Measurements from ENCODE around the gene INO80D. TPM values are rescaled to one million over a fixed set of nuclear protein-coding genes. Genes with fewer than 3 reads are reported as not detected.
A peak's percentile ranks its signal among the peaks of the same experiment; 100 is the strongest.

The INO80D gene
- total and polyA plus RNA-seq, 2 of the 13 experiments (the other 11 are each of a cell fraction or from before 2014, with no cell fraction given) = 7.6 to 7.9 TPM

GRCh38 chr2:205975082-205975949 is 110.7 kb downstream of the INO80D start (continued):
- TF ChIP-seq ZFP91 (CRISPR knock-in tag; IDR thresholded peaks at IDR 0.05; ENCODE audit: borderline replicate concordance) (no peak), ARNT (IDR thresholded peaks at IDR 0.05) (no peak), ZNF275 (CRISPR knock-in tag; IDR thresholded peaks at IDR 0.05; ENCODE audit: borderline replicate concordance) (peak; percentile 92; the same call in 1 of the 2 replicates), HMG20A (CRISPR knock-in tag; IDR thresholded peaks at IDR 0.05; ENCODE audit: borderline replicate concordance) (peak; percentile 94; the same call in 1 of the 2 replicates), JARID2 (CRISPR knock-in tag; IDR thresholded peaks at IDR 0.05; ENCODE audit: insufficient replicate concordance) (peak; percentile 1), ZC3H13 (CRISPR knock-in tag; IDR thresholded peaks at IDR 0.05) (no peak), RBM22 (optimal IDR thresholded peaks at IDR 0.05; ENCODE audit: low read length) (no peak), FUBP1 (CRISPR knock-in tag; IDR thresholded peaks at IDR 0.05; ENCODE audit: borderline replicate concordance) (no peak), ZNF333 (CRISPR knock-in tag; IDR thresholded peaks at IDR 0.05; ENCODE audit: borderline replicate concordance) (no peak; the same call in 1 of the 2 replicates), FOXK2 (IDR thresholded peaks at IDR 0.05) (peak; percentile 98), CBFB (CRISPR knock-in tag; IDR thresholded peaks at IDR 0.05) (peak; percentile 83; the same call in 1 of the 2 replicates), ZNF17 (CRISPR knock-in tag; IDR thresholded peaks at IDR 0.05) (no peak), DZIP1 (CRISPR knock-in tag; IDR thresholded peaks at IDR 0.05) (no peak), POLR2A (IDR thresholded peaks at IDR 0.05; ENCODE audit: insufficient read depth in 1 of 2, low read depth in 2 of 2, low read length in 2 of 2) (peak in 1 of 2 experiments; percentile 62; a peak in 2 of 4 replicates), ZNF276 (CRISPR knock-in tag; IDR thresholded peaks at IDR 0.05; ENCODE audit: low read depth) (peak; percentile 79), ZNF749 (CRISPR knock-in tag; IDR thresholded peaks at IDR 0.05; ENCODE audit: borderline replicate concordance) (no peak), ZNF12 (CRISPR knock-in tag; IDR thresholded peaks at IDR 0.05) (peak; percentile 81; the same call in 1 of the 2 replicates), ZSCAN21 (CRISPR knock-in tag; IDR thresholded peaks at IDR 0.05; ENCODE audit: borderline replicate concordance) (peak; percentile 58; the same call in 1 of the 2 replicates), ZNF264 (CRISPR knock-in tag; IDR thresholded peaks at IDR 0.05) (peak; percentile 85)

Data from HepG2 (cell line).